ENCODE results near the gene ATG10.

GRCh38 chr5:81924442-81924841, 47.4 kb upstream of the ATG10 start:
- TF ChIP-seq EZH2 (IDR thresholded peaks at IDR 0.05; ENCODE audit: borderline replicate concordance, insufficient read depth, low read length, poor library complexity, severe bottlenecking), result no peak
- no peak for TF ChIP-seq POLR2AphosphoS5 (IDR thresholded peaks at IDR 0.05)

Measured in neural cell (in vitro differentiated cells).